GM19023 (cell line): ENCODE measurements around the gene LRRFIP2.
"Not testable (repeated sequence)": the region's sequence is repeated elsewhere in the genome, so short reads cannot be mapped to it uniquely, and the experiment has no call there.

ENCODE experiments used
- ATAC-seq: cut with Tn5 transposase; IDR thresholded peaks from one replicate; pipeline ENCODE4 v1.9.1; 2021; ENCODE audit warnings: mild to moderate bottlenecking, moderate library complexity; ENCODE audit not compliant: unreplicated experiment

Gene LRRFIP2

GRCh38 chr3:37145611-37146010 is 28.8 kb downstream of the LRRFIP2 start:
- no peak for ATAC-seq

- no peak for ATAC-seq
Observed at GRCh38 chr3:37144806-37145205, 29.6 kb downstream of the LRRFIP2 start.

GRCh38 chr3:37143821-37144220 is 30.6 kb downstream of the LRRFIP2 start:
- no peak for ATAC-seq

- no peak for ATAC-seq
Observed at GRCh38 chr3:37141676-37142075, 32.7 kb downstream of the LRRFIP2 start.

GRCh38 chr3:37140899-37141541 is 33.4 kb downstream of the LRRFIP2 start:
- no peak for ATAC-seq

- no peak for ATAC-seq
Observed at GRCh38 chr3:37139567-37140052, 34.8 kb downstream of the LRRFIP2 start.

- ATAC-seq = no peak
Observed at GRCh38 chr3:37138816-37139215, 35.6 kb downstream of the LRRFIP2 start.

GRCh38 chr3:37137516-37137915 is 36.9 kb downstream of the LRRFIP2 start:
- ATAC-seq = no peak

GRCh38 chr3:37136067-37136466 is 38.3 kb downstream of the LRRFIP2 start:
- ATAC-seq = no peak

- ATAC-seq = no peak
Observed at GRCh38 chr3:37135561-37135960, 38.8 kb downstream of the LRRFIP2 start.

GRCh38 chr3:37132334-37132733 is 42.0 kb downstream of the LRRFIP2 start:
- ATAC-seq = no peak

GRCh38 chr3:37131860-37132144 is 42.6 kb downstream of the LRRFIP2 start:
- no peak for ATAC-seq

GRCh38 chr3:37130984-37131859 is 43.2 kb downstream of the LRRFIP2 start:
- ATAC-seq = no peak

- ATAC-seq = no peak
Observed at GRCh38 chr3:37130448-37130847, 43.9 kb downstream of the LRRFIP2 start.

- ATAC-seq = no peak
Observed at GRCh38 chr3:37129871-37130270, 44.5 kb downstream of the LRRFIP2 start.

GRCh38 chr3:37127340-37127739 is 47.0 kb downstream of the LRRFIP2 start:
- no peak for ATAC-seq

GRCh38 chr3:37126856-37127255 is 47.5 kb downstream of the LRRFIP2 start:
- no peak for ATAC-seq

GRCh38 chr3:37125195-37126073 is 48.9 kb downstream of the LRRFIP2 start:
- ATAC-seq = no peak

GRCh38 chr3:37124435-37124834 is 49.9 kb downstream of the LRRFIP2 start:
- no peak for ATAC-seq

GRCh38 chr3:37123292-37123691 is 51.1 kb downstream of the LRRFIP2 start:
- no peak for ATAC-seq

GRCh38 chr3:37122069-37122468 is 52.3 kb downstream of the LRRFIP2 start:
- not testable (repeated sequence) for ATAC-seq
